Measurements from ENCODE around the gene PLCL1.

DNA sequence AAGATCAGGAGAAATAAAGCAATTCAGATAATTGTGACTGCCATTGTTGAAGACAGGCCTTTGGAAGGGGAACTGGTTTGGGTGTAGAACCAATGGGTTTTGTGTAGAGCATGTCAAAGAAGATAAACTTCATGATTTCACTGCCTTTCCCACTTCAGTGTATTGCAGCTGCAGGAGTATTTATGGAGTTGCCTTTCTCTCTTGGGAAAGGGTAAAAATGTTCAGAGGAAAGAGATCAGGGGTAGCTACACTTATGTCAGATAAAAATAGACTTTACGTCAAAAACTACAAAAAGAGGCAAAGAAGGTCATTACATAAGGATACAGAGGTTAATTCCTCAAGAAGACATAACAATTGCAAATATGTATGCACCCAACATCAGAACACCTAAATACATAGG is 249.4 kb downstream of the PLCL1 start:
- TF ChIP-seq SP1 (IDR thresholded peaks at IDR 0.05) (no peak), TARDBP (IDR thresholded peaks at IDR 0.05) (no peak), FOXA1 (IDR thresholded peaks at IDR 0.05) (no peak), L3MBTL2 (conservative IDR thresholded peaks at IDR 0.05) (no peak), LEF1 (IDR thresholded peaks at IDR 0.05; ENCODE audit: borderline replicate concordance) (no peak), BHLHE40 (IDR thresholded peaks at IDR 0.05; ENCODE audit: borderline replicate concordance) (no peak), FOXM1 (IDR thresholded peaks at IDR 0.05; ENCODE audit: borderline replicate concordance) (no peak), ARNT (IDR thresholded peaks at IDR 0.05) (no peak)
